HepG2 (cell line): ENCODE data around the gene LIME1. TPM values are rescaled to one million over a fixed set of nuclear protein-coding genes. Genes with fewer than 3 reads are reported as not detected.
A peak's percentile ranks its signal among the peaks of the same experiment; 100 is the strongest.

Experiments
- ATF7 ChIP-seq, 2 experiments: fragments of 450-650 bp in 1 of 2; sonication (generic) in 1 of 2; formaldehyde crosslinking in 1 of 2; IDR thresholded peaks; 2 replicates each; pipeline versions ENCODE4 v1.4.0 to v1.6.1; 2016 to 2020; ENCODE audit warnings: antibody characterized with exemption in 1 of 2, mild to moderate bottlenecking in 1 of 2, missing genetic modification reagents in 1 of 2
- BRD4 ChIP-seq: sonication (generic); formaldehyde crosslinking; IDR thresholded peaks from 2 replicates; pipeline ENCODE4 v1.4.0; 2020; ENCODE audit warnings: missing genetic modification reagents
- GPN1 ChIP-seq: sonication (generic); formaldehyde crosslinking; IDR thresholded peaks from 2 replicates; pipeline ENCODE4 v1.5.1; 2020; ENCODE audit warnings: missing genetic modification reagents, borderline replicate concordance
- GRHL1 ChIP-seq: sonication (generic); formaldehyde crosslinking; conservative IDR thresholded peaks from 2 replicates; pipeline ENCODE4 v1.8.0; 2022; ENCODE audit warnings: missing genetic modification reagents
- HINFP ChIP-seq: sonication (generic); formaldehyde crosslinking; IDR thresholded peaks from 2 replicates; pipeline ENCODE4 v1.4.0; 2020; ENCODE audit warnings: low read depth, mild to moderate bottlenecking, missing genetic modification reagents
- NCOA1 ChIP-seq: sonication (generic); formaldehyde crosslinking; IDR thresholded peaks from 2 replicates; pipeline ENCODE4 v1.9.0; 2021; ENCODE audit warnings: missing genetic modification reagents
- PBX2 ChIP-seq: IDR thresholded peaks from 2 replicates; pipeline ENCODE4 v1.6.1; 2016; ENCODE audit warnings: control low read depth
- PCBP2 ChIP-seq: fragments of 200-400 bp; formaldehyde crosslinking; optimal IDR thresholded peaks from 2 replicates; pipeline ENCODE3; 2018; ENCODE audit warnings: low read length, low read depth; ENCODE audit not compliant: poor library complexity, severe bottlenecking
- PHF21A ChIP-seq: sonication (generic); formaldehyde crosslinking; IDR thresholded peaks from 2 replicates; pipeline ENCODE4 v1.5.0; 2020; ENCODE audit warnings: mild to moderate bottlenecking, missing genetic modification reagents
- THAP11 ChIP-seq: IDR thresholded peaks from 2 replicates; pipeline ENCODE4 v1.6.1; 2016; ENCODE audit warnings: missing biosample characterization, missing genetic modification reagents
- ZFX ChIP-seq: sonication (generic); formaldehyde crosslinking; IDR thresholded peaks from 2 replicates; pipeline ENCODE4 v1.4.0; 2020; ENCODE audit warnings: mild to moderate bottlenecking, low read depth, missing genetic modification reagents, moderate library complexity
- ZNF709 ChIP-seq: sonication (generic); formaldehyde crosslinking; IDR thresholded peaks from 2 replicates; pipeline ENCODE4 v1.5.0; 2020; ENCODE audit warnings: mild to moderate bottlenecking, missing genetic modification reagents
- polyA plus RNA-seq, 8 experiments: library from polyadenylated mRNA; depleted of rRNA in 3 of 8; stranded (reverse) in 7 of 8; unstranded in 1 of 8; fragments of >200 nt; fragmentation: Illumina TruSeq in 4 of 8; extraction: Trizol in 4 of 8; gene quantifications; 2 replicates each; pipeline versions ENCODE4 v1.2.1 to v1.2.3, GENCODE V29; 2011 to 2016; ENCODE audit warnings: low read depth in 4 of 8, missing spikeins in 1 of 8, mixed read lengths in 1 of 8; ENCODE audit not compliant: insufficient read depth in 1 of 8
- total RNA-seq, 5 experiments: library from RNA; depleted of rRNA; stranded (reverse); fragments of >200 nt; fragmentation: Illumina TruSeq; extraction: Trizol; gene quantifications; 2 replicates each; pipeline ENCODE4 v1.2.3, GENCODE V29; 2016; ENCODE audit warnings: low read depth in 1 of 5
- TF ChIP-seq, protein P1 (sequence below): sonication (generic); formaldehyde crosslinking; IDR thresholded peaks from 2 replicates; pipeline ENCODE4 v1.4.0; 2020; ENCODE audit warnings: missing genetic modification reagents, borderline replicate concordance
- TF ChIP-seq, protein P2 (sequence below): sonication (generic); formaldehyde crosslinking; IDR thresholded peaks from 2 replicates; pipeline ENCODE4 v1.4.0; 2020; ENCODE audit warnings: mild to moderate bottlenecking, missing genetic modification reagents

Gene LIME1
- total and polyA plus RNA-seq, 2 of the 13 experiments (the other 11 are each of a cell fraction or from before 2014, with no cell fraction given) = 13.0 to 61.5 TPM

DNA sequence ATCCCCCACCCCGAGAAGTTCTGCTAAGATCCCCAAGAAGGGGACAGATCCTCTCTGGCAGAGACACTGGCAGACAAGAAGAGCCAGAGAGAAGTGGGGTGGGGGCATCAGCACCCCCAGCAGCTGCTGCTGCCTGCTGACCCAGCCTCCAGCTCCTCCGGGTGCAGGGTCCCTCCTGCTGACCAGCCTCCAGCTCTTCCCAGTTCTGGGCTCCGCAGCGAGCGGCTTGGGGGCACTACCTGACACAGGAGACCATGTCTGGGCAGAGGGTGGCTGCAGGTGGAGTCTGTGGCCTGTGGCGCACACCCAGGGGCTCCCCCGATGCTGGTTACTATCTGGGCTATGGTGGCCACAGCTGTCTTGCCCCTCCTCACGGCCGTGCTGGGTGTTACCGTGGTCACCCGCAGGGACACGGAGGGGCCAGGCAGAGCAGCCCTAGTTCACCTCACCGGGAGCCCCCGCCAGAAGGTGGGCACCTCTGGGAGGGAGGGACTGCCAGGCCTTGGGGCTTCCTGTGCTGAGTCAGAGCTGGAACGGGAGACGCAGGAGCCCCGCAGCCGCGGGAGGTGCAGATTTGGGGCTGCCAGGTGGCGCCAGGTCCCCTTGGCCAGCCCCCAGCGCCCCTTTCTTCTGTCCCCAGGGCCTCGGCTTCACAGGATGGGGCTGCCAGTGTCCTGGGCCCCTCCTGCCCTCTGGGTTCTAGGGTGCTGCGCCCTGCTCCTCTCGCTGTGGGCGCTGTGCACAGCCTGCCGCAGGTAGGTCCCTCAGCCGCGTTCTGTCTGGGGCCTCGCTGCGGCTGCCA is 630 bp downstream of the LIME1 start (continued):
- TF ChIP-seq, protein P1, sequence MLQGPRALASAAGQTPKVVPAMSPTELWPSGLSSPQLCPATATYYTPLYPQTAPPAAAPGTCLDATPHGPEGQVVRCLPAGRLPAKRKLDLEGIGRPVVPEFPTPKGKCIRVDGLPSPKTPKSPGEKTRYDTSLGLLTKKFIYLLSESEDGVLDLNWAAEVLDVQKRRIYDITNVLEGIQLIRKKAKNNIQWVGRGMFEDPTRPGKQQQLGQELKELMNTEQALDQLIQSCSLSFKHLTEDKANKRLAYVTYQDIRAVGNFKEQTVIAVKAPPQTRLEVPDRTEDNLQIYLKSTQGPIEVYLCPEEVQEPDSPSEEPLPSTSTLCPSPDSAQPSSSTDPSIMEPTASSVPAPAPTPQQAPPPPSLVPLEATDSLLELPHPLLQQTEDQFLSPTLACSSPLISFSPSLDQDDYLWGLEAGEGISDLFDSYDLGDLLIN (CRISPR knock-in tag) = 0 out of 2 replicates have a peak, but pooled peaks have one; percentile 38
- TF ChIP-seq PHF21A (CRISPR knock-in tag) = no peak
- TF ChIP-seq NCOA1 = peak; percentile 54; the same call in 1 of the 2 replicates
- no peak for TF ChIP-seq THAP11 (CRISPR knock-in tag)
- no peak for TF ChIP-seq GRHL1 (CRISPR knock-in tag)
- peak; percentile 18; the same call in 1 of the 2 replicates for TF ChIP-seq GPN1 (CRISPR knock-in tag)
- TF ChIP-seq ZFX = no peak
- TF ChIP-seq ZNF709 (CRISPR knock-in tag) = no peak
- no peak for TF ChIP-seq ATF7 (IDR thresholded peaks at IDR 0.05)
- no peak for TF ChIP-seq ATF7 (CRISPR knock-in tag; IDR thresholded peaks at IDR 0.05)
- TF ChIP-seq PBX2 (CRISPR knock-in tag) = no peak
- TF ChIP-seq, protein P2, sequence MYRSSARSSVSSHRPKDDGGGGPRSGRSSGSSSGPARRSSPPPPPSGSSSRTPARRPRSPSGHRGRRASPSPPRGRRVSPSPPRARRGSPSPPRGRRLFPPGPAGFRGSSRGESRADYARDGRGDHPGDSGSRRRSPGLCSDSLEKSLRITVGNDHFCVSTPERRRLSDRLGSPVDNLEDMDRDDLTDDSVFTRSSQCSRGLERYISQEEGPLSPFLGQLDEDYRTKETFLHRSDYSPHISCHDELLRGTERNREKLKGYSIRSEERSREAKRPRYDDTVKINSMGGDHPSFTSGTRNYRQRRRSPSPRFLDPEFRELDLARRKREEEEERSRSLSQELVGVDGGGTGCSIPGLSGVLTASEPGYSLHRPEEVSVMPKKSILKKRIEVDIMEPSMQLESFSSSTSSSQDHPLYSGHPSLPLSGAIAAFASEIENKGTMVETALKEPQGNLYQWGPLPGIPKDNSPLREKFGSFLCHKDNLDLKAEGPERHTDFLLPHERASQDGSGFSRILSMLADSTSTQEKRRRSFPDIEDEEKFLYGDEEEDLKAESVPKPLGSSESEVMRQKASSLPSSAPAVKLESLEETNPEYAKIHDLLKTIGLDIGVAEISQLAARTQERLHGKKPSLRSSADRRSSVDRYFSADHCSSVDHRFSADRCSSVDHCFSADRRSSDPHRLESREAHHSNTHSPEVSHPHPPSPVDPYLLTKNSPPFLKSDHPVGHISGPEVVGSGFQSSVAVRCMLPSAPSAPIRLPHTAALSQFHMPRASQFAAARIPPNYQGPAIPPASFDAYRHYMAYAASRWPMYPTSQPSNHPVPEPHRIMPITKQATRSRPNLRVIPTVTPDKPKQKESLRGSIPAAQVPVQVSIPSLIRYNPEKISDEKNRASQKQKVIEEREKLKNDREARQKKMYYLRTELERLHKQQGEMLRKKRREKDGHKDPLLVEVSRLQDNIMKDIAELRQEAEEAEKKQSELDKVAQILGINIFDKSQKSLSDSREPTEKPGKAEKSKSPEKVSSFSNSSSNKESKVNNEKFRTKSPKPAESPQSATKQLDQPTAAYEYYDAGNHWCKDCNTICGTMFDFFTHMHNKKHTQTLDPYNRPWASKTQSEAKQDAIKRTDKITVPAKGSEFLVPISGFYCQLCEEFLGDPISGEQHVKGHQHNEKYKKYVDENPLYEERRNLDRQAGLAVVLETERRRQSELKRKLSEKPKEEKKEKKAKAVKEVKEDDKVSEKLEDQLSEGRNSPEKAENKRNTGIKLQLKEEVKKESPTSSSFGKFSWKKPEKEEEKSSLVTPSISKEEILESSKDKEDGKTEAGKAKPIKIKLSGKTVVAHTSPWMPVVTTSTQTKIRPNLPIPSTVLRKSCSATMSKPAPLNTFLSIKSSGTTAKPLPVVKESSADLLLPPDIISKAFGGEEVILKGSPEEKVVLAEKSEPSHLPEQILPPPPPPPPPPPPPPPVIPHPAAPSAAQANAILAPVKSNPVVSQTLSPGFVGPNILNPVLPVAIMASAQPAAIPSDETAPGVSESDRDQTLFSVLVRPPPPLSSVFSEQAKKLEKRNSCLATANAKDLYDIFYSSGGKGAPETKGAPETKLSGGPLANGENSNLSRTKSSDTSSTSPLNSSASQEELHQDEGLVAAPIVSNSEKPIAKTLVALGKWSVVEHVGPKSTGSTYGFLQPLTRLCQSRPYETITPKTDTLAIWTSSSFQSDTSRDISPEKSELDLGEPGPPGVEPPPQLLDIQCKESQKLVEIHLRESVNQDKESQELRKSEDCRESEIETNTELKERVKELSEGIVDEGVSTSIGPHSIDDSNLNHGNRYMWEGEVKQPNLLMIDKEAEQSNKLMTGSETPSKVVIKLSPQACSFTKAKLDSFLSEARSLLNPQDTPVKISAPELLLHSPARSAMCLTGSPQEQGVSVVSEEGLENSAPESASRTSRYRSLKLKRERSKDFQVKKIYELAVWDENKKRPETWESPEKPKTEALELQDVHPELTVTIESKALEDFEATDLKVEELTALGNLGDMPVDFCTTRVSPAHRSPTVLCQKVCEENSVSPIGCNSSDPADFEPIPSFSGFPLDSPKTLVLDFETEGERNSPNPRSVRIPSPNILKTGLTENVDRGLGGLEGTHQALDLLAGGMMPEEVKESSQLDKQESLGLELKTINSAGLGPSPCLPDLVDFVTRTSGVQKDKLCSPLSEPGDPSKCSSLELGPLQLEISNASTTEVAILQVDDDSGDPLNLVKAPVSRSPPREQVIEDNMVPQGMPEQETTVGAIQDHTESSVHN = peak; percentile 70; the same call in 1 of the 2 replicates
- no peak for TF ChIP-seq PCBP2
- peak; percentile 75; the same call in 1 of the 2 replicates for TF ChIP-seq HINFP (CRISPR knock-in tag)
- TF ChIP-seq BRD4 = no peak
